CD14-positive monocyte (primary cell): ENCODE measurements around the gene XXYLT1. TPM values are rescaled to one million over a fixed set of nuclear protein-coding genes. Genes with fewer than 3 reads are reported as not detected.

Experiments
- DNase-seq, 3 donors: peaks; one replicate each; pipeline ENCODE4 v3.0.0-alpha.2; 2011 to 2022
- H2AFZ ChIP-seq: 2 replicates; pipeline ENCODE4 v1.6.0; 2012; ENCODE audit warnings: mild to moderate bottlenecking, low read depth, low read length, inconsistent platforms; ENCODE audit not compliant: insufficient read depth, poor library complexity, severe bottlenecking
- H3K27ac ChIP-seq, 2 donors: 1 replicate in 1 of 2; 2 replicates in 1 of 2; pipeline ENCODE4 v1.5.1; 2012 to 2013; ENCODE audit warnings: low read length in 2 of 2, control low read depth in 1 of 2, inconsistent platforms in 1 of 2, low read depth in 1 of 2, mild to moderate bottlenecking in 1 of 2
- H3K27me3 ChIP-seq, 2 donors: one replicate each; pipeline versions ENCODE4 v1.6.0 to v1.6.1; 2011 to 2013; ENCODE audit warnings: low read length in 2 of 2; ENCODE audit not compliant: control insufficient read depth in 2 of 2, insufficient read depth in 2 of 2
- H3K36me3 ChIP-seq, 2 donors: replicated peaks in 1 of 2; 1 replicate in 1 of 2; 2 replicates in 1 of 2; pipeline versions ENCODE4 v1.5.1 to v1.6.1; 2012 to 2013; ENCODE audit warnings: low read length in 2 of 2, control low read depth in 1 of 2, inconsistent platforms in 1 of 2, mild to moderate bottlenecking in 1 of 2; ENCODE audit not compliant: insufficient read depth in 2 of 2, control insufficient read depth in 1 of 2
- H3K4me1 ChIP-seq, 2 donors: 1 replicate in 1 of 2; 2 replicates in 1 of 2; pipeline versions ENCODE4 v1.5.1 to v1.6.1; 2012 to 2013; ENCODE audit warnings: low read length in 2 of 2, control low read depth in 1 of 2, inconsistent platforms in 1 of 2, mild to moderate bottlenecking in 1 of 2, moderate library complexity in 1 of 2; ENCODE audit not compliant: insufficient read depth in 2 of 2, control insufficient read depth in 1 of 2
- H3K4me2 ChIP-seq: replicated peaks from 2 replicates; pipeline ENCODE3; 2012; ENCODE audit warnings: low read length, moderate library complexity, mild to moderate bottlenecking; ENCODE audit not compliant: poor library complexity, severe bottlenecking; ENCODE audit errors: extremely low read depth
- H3K4me3 ChIP-seq, 3 experiments: fragments of 200-600 bp in 1 of 3; sonication (generic) in 1 of 3; replicated peaks in 1 of 3; 1 replicate in 2 of 3; 2 replicates in 1 of 3; pipeline ENCODE4 v1.5.1; 2011 to 2013; ENCODE audit warnings: low read length in 3 of 3, mild to moderate bottlenecking in 3 of 3, control low read depth in 2 of 3, low read depth in 2 of 3, inconsistent platforms in 1 of 3, moderate library complexity in 1 of 3
- H3K79me2 ChIP-seq: 2 replicates; pipeline ENCODE4 v1.6.0; 2012; ENCODE audit warnings: mild to moderate bottlenecking, control low read depth, inconsistent platforms, low read length, moderate library complexity; ENCODE audit not compliant: insufficient read depth
- H3K9ac ChIP-seq: 2 replicates; pipeline ENCODE4 v1.6.0; 2017; ENCODE audit warnings: low read length, mild to moderate bottlenecking; ENCODE audit not compliant: insufficient read depth, poor library complexity, severe bottlenecking
- H3K9me3 ChIP-seq, 2 donors: replicated peaks in 1 of 2; 1 replicate in 1 of 2; 2 replicates in 1 of 2; pipeline versions ENCODE4 v1.5.1 to v1.6.1; 2012 to 2013; ENCODE audit warnings: low read length in 2 of 2, control low read depth in 1 of 2; ENCODE audit not compliant: control insufficient read depth in 1 of 2, insufficient read depth in 1 of 2
- H4K20me1 ChIP-seq: 2 replicates; pipeline ENCODE4 v1.6.0; 2012; ENCODE audit warnings: mild to moderate bottlenecking, low read length, control low read depth, moderate library complexity; ENCODE audit not compliant: insufficient read depth
- H3K27ac Mint-ChIP-seq, 7 donors: one replicate each; pipeline ENCODE4 v1.8.0; 2020; ENCODE audit warnings: mild to moderate bottlenecking in 7 of 7, mixed read lengths in 7 of 7, moderate library complexity in 6 of 7, inconsistent platforms in 2 of 7
- H3K27me3 Mint-ChIP-seq, 3 donors: one replicate each; pipeline ENCODE4 v1.8.0; 2021 to 2022; ENCODE audit warnings: low read depth in 3 of 3, mild to moderate bottlenecking in 3 of 3, mixed read lengths in 3 of 3, moderate library complexity in 3 of 3, inconsistent platforms in 1 of 3
- H3K36me3 Mint-ChIP-seq, 2 donors: one replicate each; pipeline ENCODE4 v1.8.0; 2020; ENCODE audit warnings: mixed read lengths in 2 of 2, inconsistent platforms in 1 of 2, mild to moderate bottlenecking in 1 of 2
- H3K4me1 Mint-ChIP-seq: one replicate; pipeline ENCODE4 v1.8.0; 2020; ENCODE audit warnings: mild to moderate bottlenecking, mixed read lengths
- H3K4me3 Mint-ChIP-seq, 2 donors: one replicate each; pipeline ENCODE4 v1.8.0; 2020; ENCODE audit warnings: mild to moderate bottlenecking in 2 of 2, mixed read lengths in 2 of 2, moderate library complexity in 1 of 2
- H3K9me3 Mint-ChIP-seq, 7 donors: one replicate each; pipeline ENCODE4 v1.8.0; 2020 to 2022; ENCODE audit warnings: mixed read lengths in 7 of 7, mild to moderate bottlenecking in 6 of 7, moderate library complexity in 6 of 7, inconsistent platforms in 2 of 7
- CTCF ChIP-seq: fragments of 200-600 bp; IDR thresholded peaks from one replicate; pipeline ENCODE4 v1.8.0; 2022; ENCODE audit warnings: antibody characterized with exemption, mild to moderate bottlenecking
- WGBS: methylation state at CpG from one replicate; pipeline ENCODE4 v1.1.5; 2013; ENCODE audit warnings: missing lambda C conversion rate; ENCODE audit not compliant: insufficient coverage; 5-methylcytosine and 5-hydroxymethylcytosine counted together
- intact Hi-C, 2 donors: fragments of 100-400 bp; cut with micrococcal nuclease; formaldehyde crosslinking; loops; one replicate each; pipeline versions ENCODE4 v1.15.0 to v1.15.1; 2023
- polyA plus RNA-seq, 3 donors: library from polyadenylated mRNA; depleted of rRNA in 1 of 3; unstranded in 2 of 3; stranded (reverse) in 1 of 3; fragments of 300-500 nt in 2 of 3; fragments of >200 nt in 1 of 3; fragmentation: Illumina TruSeq in 2 of 3; gene quantifications; 1 replicate in 2 of 3; 2 replicates in 1 of 3; pipeline ENCODE4 v1.2.3, GENCODE V29; 2012 to 2021

The XXYLT1 gene
- polyA plus RNA-seq, 3 donors: 11.8 to 13.5 (median 13.2) TPM

- no peaks in the 10 kb centered on the region for H3K36me3 ChIP-seq
- no peak overlapping the region for H3K4me3 ChIP-seq
- WGBS: 87% methylated on average over 8 of the region's 9 CpGs
- DNase-seq: no peak
- no peaks in the 10 kb centered on the region for H4K20me1 ChIP-seq
- Mint-ChIP-seq H3K27ac (no peak overlapping the region), H3K4me3 (no peak overlapping the region), H3K4me1 (peaks cover 13% of the 10 kb centered on the region), H3K36me3 (peaks cover 0 to 8% of the 10 kb centered on the region in 2 donors), H3K9me3 (no peaks in the 10 kb centered on the region), H3K27me3 (peaks cover 0 to 3% (median 2%) of the 10 kb centered on the region in 3 donors)
- intact Hi-C loops: no loop called here
- H3K4me1 ChIP-seq: peaks cover 23 to 35% of the 10 kb centered on the region in 2 donors
- H3K27me3 ChIP-seq: no peaks in the 10 kb centered on the region
- peak overlapping the region in 1 of 2 donors; percentile 77 for H3K27ac ChIP-seq
- H2AFZ ChIP-seq: no peak overlapping the region
- no peaks in the 10 kb centered on the region for H3K79me2 ChIP-seq
- H3K9ac ChIP-seq: no peak overlapping the region
- no peaks in the 10 kb centered on the region for H3K9me3 ChIP-seq
- no peak for TF ChIP-seq CTCF
- no peak overlapping the region for H3K4me2 ChIP-seq
Observed at GRCh38 chr3:195111319-195111705, 159.6 kb downstream of the XXYLT1 start.

- peak overlapping the region; percentile 49 for H2AFZ ChIP-seq
- no peaks in the 10 kb centered on the region for H3K36me3 ChIP-seq
- no peaks in the 10 kb centered on the region for H3K27me3 ChIP-seq
- H3K27ac ChIP-seq: peak overlapping the region in 1 of 2 donors; percentile 77
- peaks cover 19% of the 10 kb centered on the region for H3K4me1 Mint-ChIP-seq
- DNase-seq: peak; percentile 75 to 80 (median 78)
- H3K9ac ChIP-seq: peak overlapping the region; percentile 39
- H3K4me3 ChIP-seq: no peak overlapping the region
- intact Hi-C loops: no loop called here
- H3K27ac Mint-ChIP-seq: no peak overlapping the region
- peaks cover under 1 to 6% of the 10 kb centered on the region in 2 donors for H3K36me3 Mint-ChIP-seq
- H3K9me3 ChIP-seq: no peaks in the 10 kb centered on the region
- H3K4me3 Mint-ChIP-seq: no peak overlapping the region
- peaks cover 0 to 3% (median 2%) of the 10 kb centered on the region in 3 donors for H3K27me3 Mint-ChIP-seq
- peaks cover 28 to 40% of the 10 kb centered on the region in 2 donors for H3K4me1 ChIP-seq
- no peaks in the 10 kb centered on the region for H4K20me1 ChIP-seq
- TF ChIP-seq CTCF: no peak
- 38% methylated on average over 12 of the region's 14 CpGs for WGBS
- no peaks in the 10 kb centered on the region for H3K9me3 Mint-ChIP-seq
- no peaks in the 10 kb centered on the region for H3K79me2 ChIP-seq
- H3K4me2 ChIP-seq: peak overlapping the region; percentile 22
Observed at GRCh38 chr3:195110647-195111318, 160.2 kb downstream of the XXYLT1 start.
